Measurements from ENCODE around the gene TMEM41B.

The TMEM41B gene

GRCh38 chr11:9274499-9275258, 39.7 kb downstream of the TMEM41B start:
- no peak overlapping the region for H3K4me3 ChIP-seq (ENCODE audit: control insufficient read depth, low read depth, low read length)
- no peak for DNase-seq (ENCODE audit: low read depth)
- TF ChIP-seq, protein P1, sequence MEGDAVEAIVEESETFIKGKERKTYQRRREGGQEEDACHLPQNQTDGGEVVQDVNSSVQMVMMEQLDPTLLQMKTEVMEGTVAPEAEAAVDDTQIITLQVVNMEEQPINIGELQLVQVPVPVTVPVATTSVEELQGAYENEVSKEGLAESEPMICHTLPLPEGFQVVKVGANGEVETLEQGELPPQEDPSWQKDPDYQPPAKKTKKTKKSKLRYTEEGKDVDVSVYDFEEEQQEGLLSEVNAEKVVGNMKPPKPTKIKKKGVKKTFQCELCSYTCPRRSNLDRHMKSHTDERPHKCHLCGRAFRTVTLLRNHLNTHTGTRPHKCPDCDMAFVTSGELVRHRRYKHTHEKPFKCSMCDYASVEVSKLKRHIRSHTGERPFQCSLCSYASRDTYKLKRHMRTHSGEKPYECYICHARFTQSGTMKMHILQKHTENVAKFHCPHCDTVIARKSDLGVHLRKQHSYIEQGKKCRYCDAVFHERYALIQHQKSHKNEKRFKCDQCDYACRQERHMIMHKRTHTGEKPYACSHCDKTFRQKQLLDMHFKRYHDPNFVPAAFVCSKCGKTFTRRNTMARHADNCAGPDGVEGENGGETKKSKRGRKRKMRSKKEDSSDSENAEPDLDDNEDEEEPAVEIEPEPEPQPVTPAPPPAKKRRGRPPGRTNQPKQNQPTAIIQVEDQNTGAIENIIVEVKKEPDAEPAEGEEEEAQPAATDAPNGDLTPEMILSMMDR (IDR thresholded peaks at IDR 0.05; ENCODE audit: control insufficient read depth, insufficient read depth, low read depth, low read length, missing control alignments) = no peak

DNA sequence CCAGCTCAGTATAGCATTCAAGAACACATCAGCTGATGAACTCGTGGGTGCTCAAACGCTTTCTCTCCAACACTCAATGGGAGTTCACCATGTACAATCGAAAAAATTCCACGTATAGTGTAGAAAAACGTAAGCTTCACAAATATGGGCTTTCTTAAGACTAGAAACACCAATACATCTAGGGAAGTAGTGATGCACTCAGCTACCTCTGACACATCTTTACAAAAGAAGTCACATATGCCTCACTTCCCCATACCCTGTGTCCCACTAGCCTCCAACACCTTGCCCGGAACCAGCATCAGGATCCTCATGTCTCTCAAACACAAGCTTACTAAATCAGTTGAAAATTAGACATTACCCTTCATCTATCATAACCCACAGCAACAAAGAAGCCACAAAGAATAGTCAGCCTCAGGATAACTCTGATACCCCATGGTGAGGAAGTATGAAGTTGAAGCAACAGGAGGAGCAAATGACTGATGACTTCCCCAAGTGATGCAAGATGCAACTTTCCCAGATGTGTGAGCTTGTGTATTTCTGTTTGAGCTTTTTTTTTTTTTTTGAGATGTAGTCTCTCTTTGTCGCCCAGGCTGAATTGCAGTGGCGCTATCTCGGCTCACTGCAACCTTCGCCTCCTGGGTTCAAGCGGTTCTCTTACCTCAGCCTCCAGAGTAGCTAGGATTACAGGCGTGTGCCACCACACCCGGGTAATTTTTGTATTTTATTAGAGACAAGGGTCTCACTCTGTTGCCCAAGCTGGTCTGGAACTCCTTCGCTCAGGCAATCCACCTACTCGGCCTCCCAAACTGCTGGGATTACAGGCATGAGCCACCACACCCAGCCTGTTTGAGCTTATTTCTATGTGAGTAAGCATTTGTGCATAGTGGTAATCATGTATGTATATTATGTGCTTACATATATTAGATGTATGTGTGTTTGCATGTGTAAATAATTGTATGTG, 40.7 kb downstream of the TMEM41B start:
- TF ChIP-seq, protein P1 (IDR thresholded peaks at IDR 0.05; ENCODE audit: control insufficient read depth, insufficient read depth, low read depth, low read length, missing control alignments) = no peak
- peak; percentile 33 for DNase-seq (ENCODE audit: low read depth)
- H3K4me3 ChIP-seq (ENCODE audit: control insufficient read depth, low read depth, low read length) = no peak overlapping the region

- DNase-seq (ENCODE audit: low read depth) = no peak
- TF ChIP-seq, protein P1 (IDR thresholded peaks at IDR 0.05; ENCODE audit: control insufficient read depth, insufficient read depth, low read depth, low read length, missing control alignments) = no peak
- no peak overlapping the region for H3K4me3 ChIP-seq (ENCODE audit: control insufficient read depth, low read depth, low read length)
Measured at GRCh38 chr11:9269492-9270013, 44.8 kb downstream of the TMEM41B start.

- TF ChIP-seq, protein P1 (IDR thresholded peaks at IDR 0.05; ENCODE audit: control insufficient read depth, insufficient read depth, low read depth, low read length, missing control alignments) = no peak
- no peak overlapping the region for H3K4me3 ChIP-seq (ENCODE audit: control insufficient read depth, low read depth, low read length)
- DNase-seq (ENCODE audit: low read depth) = no peak
Measured at GRCh38 chr11:9267680-9268079, 46.7 kb downstream of the TMEM41B start.

GRCh38 chr11:9266926-9267325, 47.5 kb downstream of the TMEM41B start:
- no peak for DNase-seq (ENCODE audit: low read depth)
- TF ChIP-seq, protein P1 (IDR thresholded peaks at IDR 0.05; ENCODE audit: control insufficient read depth, insufficient read depth, low read depth, low read length, missing control alignments) = no peak
- H3K4me3 ChIP-seq (ENCODE audit: control insufficient read depth, low read depth, low read length) = no peak overlapping the region

- no peak for DNase-seq (ENCODE audit: low read depth)
- no peak overlapping the region for H3K4me3 ChIP-seq (ENCODE audit: control insufficient read depth, low read depth, low read length)
- TF ChIP-seq, protein P1 (IDR thresholded peaks at IDR 0.05; ENCODE audit: control insufficient read depth, insufficient read depth, low read depth, low read length, missing control alignments) = no peak
Measured at GRCh38 chr11:9266132-9266736, 48.2 kb downstream of the TMEM41B start.

Data from AG09309 (cell line).